Osteoblast (primary cell): ENCODE data around the gene CCNL2. TPM values are rescaled to one million over a fixed set of nuclear protein-coding genes. Genes with fewer than 3 reads are reported as not detected.

ENCODE experiments used
- DNase-seq: peaks from one replicate; pipeline ENCODE4 v3.0.0; 2011; ENCODE audit warnings: low spot score, mixed read lengths; ENCODE audit not compliant: insufficient read length; ENCODE audit errors: missing footprints
- H2AFZ ChIP-seq: 2 replicates; pipeline ENCODE4 v1.6.0; 2011; ENCODE audit warnings: mild to moderate bottlenecking, low read length
- H3K27ac ChIP-seq: 2 replicates; pipeline ENCODE4 v1.5.1; 2011; ENCODE audit warnings: mild to moderate bottlenecking, low read depth, low read length, moderate library complexity
- H3K27me3 ChIP-seq: 2 replicates; pipeline ENCODE4 v1.6.0; 2012; ENCODE audit warnings: mild to moderate bottlenecking, control low read depth, inconsistent platforms, low read length, moderate library complexity; ENCODE audit not compliant: insufficient read depth
- H3K36me3 ChIP-seq: 2 replicates; pipeline ENCODE4 v1.5.1; 2011; ENCODE audit warnings: mild to moderate bottlenecking, low read length, control low read depth, moderate library complexity; ENCODE audit not compliant: insufficient read depth
- H3K4me1 ChIP-seq: 2 replicates; pipeline ENCODE4 v1.5.1; 2011; ENCODE audit warnings: mild to moderate bottlenecking, low read length, control low read depth, moderate library complexity; ENCODE audit not compliant: insufficient read depth
- H3K4me2 ChIP-seq: 2 replicates; pipeline ENCODE4 v1.6.0; 2011; ENCODE audit warnings: mild to moderate bottlenecking, low read length; ENCODE audit not compliant: insufficient read depth
- H3K4me3 ChIP-seq: fragments of 200-600 bp; sonication (generic); 3 replicates; pipeline ENCODE4 v1.5.1; 2012; ENCODE audit warnings: mild to moderate bottlenecking, low read length, inconsistent platforms; ENCODE audit not compliant: insufficient read depth
- H3K79me2 ChIP-seq: 2 replicates; pipeline ENCODE4 v1.6.0; 2012; ENCODE audit warnings: mild to moderate bottlenecking, low read length, control low read depth, inconsistent platforms; ENCODE audit not compliant: insufficient read depth
- H3K9me3 ChIP-seq: 2 replicates; pipeline ENCODE4 v1.5.1; 2011; ENCODE audit warnings: low read depth, low read length, control low read depth
- H4K20me1 ChIP-seq: 2 replicates; pipeline ENCODE4 v1.6.0; 2012; ENCODE audit warnings: mild to moderate bottlenecking, low read length, control low read depth; ENCODE audit not compliant: insufficient read depth
- total RNA-seq: library from RNA; depleted of rRNA; stranded (reverse); fragments of >200 nt; gene quantifications from 2 replicates; pipeline ENCODE4 v1.2.3, GENCODE V29; 2012
- TF ChIP-seq, protein P1 (sequence below): IDR thresholded peaks from 2 replicates; pipeline ENCODE4 v1.5.1; 2011; ENCODE audit warnings: mild to moderate bottlenecking, low read depth, low read length, moderate library complexity; ENCODE audit errors: extremely low read depth

The CCNL2 gene
- total RNA-seq, 1 donor = 138 TPM

DNA sequence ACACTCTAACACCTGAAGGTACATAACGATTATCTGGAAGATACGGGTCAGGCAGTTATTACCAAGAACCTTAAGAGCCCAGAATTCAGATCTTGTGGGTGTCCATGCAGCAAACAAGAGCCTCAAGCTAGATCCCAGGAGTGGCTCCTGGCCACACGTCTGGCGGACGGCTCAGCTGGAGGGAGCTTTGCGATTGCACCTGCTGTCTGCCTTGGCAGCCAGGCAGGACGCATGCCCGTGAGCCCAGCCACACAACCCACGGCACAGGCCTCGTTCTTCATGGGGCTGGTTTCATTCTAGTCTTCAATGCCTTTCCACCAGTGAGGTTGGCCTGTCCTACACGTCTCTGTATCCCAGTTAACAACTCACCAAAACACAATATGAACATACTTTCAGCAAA, 5.7 kb downstream of the CCNL2 start:
- no peak overlapping the region for H3K4me3 ChIP-seq
- H3K79me2 ChIP-seq = peaks cover 67% of the 10 kb centered on the region
- H3K4me1 ChIP-seq = peaks cover 7% of the 10 kb centered on the region
- no peaks in the 10 kb centered on the region for H3K9me3 ChIP-seq
- H3K4me2 ChIP-seq = no peak overlapping the region
- DNase-seq = no peak
- no peak overlapping the region for H2AFZ ChIP-seq
- H3K27ac ChIP-seq = no peak overlapping the region
- no peaks in the 10 kb centered on the region for H3K27me3 ChIP-seq
- TF ChIP-seq, protein P1, sequence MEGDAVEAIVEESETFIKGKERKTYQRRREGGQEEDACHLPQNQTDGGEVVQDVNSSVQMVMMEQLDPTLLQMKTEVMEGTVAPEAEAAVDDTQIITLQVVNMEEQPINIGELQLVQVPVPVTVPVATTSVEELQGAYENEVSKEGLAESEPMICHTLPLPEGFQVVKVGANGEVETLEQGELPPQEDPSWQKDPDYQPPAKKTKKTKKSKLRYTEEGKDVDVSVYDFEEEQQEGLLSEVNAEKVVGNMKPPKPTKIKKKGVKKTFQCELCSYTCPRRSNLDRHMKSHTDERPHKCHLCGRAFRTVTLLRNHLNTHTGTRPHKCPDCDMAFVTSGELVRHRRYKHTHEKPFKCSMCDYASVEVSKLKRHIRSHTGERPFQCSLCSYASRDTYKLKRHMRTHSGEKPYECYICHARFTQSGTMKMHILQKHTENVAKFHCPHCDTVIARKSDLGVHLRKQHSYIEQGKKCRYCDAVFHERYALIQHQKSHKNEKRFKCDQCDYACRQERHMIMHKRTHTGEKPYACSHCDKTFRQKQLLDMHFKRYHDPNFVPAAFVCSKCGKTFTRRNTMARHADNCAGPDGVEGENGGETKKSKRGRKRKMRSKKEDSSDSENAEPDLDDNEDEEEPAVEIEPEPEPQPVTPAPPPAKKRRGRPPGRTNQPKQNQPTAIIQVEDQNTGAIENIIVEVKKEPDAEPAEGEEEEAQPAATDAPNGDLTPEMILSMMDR = no peak
- peaks cover 27% of the 10 kb centered on the region for H4K20me1 ChIP-seq
- peaks cover 85% of the 10 kb centered on the region for H3K36me3 ChIP-seq

DNA sequence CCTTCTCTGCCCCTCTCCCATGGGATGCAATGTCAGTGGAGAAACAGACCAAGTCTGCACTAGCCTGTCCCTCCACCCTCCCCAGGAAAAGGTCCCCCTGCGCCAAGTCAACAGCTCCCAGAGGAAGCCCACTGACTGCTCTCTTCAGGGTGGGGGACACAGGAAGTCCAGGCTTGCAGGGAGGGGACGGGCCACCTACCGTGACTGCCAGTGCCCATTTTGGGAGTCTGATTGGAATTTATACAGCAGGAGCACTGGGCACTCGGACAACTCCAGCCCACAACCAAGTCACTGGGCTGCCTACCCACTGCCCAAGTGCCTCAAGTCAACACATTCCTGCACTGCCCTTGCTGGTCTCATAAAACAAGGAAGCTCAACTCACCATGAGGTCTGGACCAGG, 6.1 kb downstream of the CCNL2 start:
- H3K4me1 ChIP-seq = peaks cover 5% of the 10 kb centered on the region

DNA sequence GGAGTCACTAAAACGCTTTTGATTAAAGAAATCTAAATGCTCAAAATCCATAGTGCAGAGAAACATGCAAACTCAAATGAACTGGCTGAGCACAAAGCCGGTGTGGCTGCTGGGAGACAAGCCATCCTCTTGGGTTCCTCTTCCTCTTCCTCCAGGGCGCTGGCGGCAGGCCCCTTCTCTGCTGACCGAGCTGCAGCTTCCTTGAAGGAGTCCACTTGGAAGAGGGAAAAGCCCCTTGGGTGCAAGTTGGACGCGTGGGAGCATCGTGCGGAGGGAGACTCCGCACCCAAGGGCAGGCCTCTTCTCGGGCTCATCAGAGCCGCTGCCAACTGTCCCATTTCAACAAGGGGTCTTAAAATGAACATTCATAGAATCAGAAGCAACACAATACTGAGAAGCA, 7.9 kb downstream of the CCNL2 start:
- Histone ChIP-seq H3K9me3 (no peaks in the 10 kb centered on the region), H3K4me1 (no peaks in the 10 kb centered on the region), H3K36me3 (peaks cover 92% of the 10 kb centered on the region), H4K20me1 (peaks cover 28% of the 10 kb centered on the region), H3K4me2 (no peak overlapping the region), H3K4me3 (no peak overlapping the region), H3K27ac (no peak overlapping the region), H3K27me3 (no peaks in the 10 kb centered on the region), H3K79me2 (peaks cover 47% of the 10 kb centered on the region), H2AFZ (no peak overlapping the region)
- DNase-seq = peak; percentile 32
- TF ChIP-seq, protein P1 = no peak

More for the DNA sequence above, 6.1 kb downstream of the CCNL2 start:
- no peak overlapping the region for H2AFZ ChIP-seq
- TF ChIP-seq, protein P1 = no peak
- no peak overlapping the region for H3K4me2 ChIP-seq
- no peaks in the 10 kb centered on the region for H3K27me3 ChIP-seq
- peaks cover 23% of the 10 kb centered on the region for H4K20me1 ChIP-seq
- peaks cover 63% of the 10 kb centered on the region for H3K79me2 ChIP-seq
- H3K27ac ChIP-seq = no peak overlapping the region
- peak; percentile 32 for DNase-seq
- H3K36me3 ChIP-seq = peaks cover 88% of the 10 kb centered on the region
- no peaks in the 10 kb centered on the region for H3K9me3 ChIP-seq
- no peak overlapping the region for H3K4me3 ChIP-seq

DNA sequence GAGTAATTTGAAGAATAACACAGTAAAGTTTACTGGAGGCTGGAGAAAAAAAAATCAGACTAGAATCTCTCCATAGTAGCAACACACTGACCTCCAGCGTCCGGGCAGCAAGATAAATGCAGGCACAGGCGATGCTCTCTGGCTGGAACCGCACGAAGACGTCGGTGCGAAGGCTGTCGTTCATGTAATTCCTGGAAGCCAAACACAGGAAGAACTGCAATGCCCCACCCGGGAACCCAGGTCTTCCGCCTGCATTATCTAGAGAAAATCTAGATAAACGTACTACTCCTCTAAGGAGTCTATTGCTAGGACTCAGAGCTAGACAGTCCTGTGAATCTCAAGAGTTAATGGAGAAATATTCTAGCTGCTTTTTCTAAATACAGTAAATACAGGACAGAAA, 8.5 kb downstream of the CCNL2 start:
- no peaks in the 10 kb centered on the region for H3K4me1 ChIP-seq
- peaks cover 96% of the 10 kb centered on the region for H3K36me3 ChIP-seq
- TF ChIP-seq, protein P1 = no peak
- H3K4me2 ChIP-seq = no peak overlapping the region
- H3K4me3 ChIP-seq = no peak overlapping the region
- no peaks in the 10 kb centered on the region for H3K9me3 ChIP-seq
- DNase-seq = peak; percentile 23
- H2AFZ ChIP-seq = no peak overlapping the region
- H3K27me3 ChIP-seq = no peaks in the 10 kb centered on the region
- H3K79me2 ChIP-seq = peaks cover 42% of the 10 kb centered on the region
- no peak overlapping the region for H3K27ac ChIP-seq
- peaks cover 34% of the 10 kb centered on the region for H4K20me1 ChIP-seq
